Measurements from ENCODE around the gene RNF183. TPM values are rescaled to one million over a fixed set of nuclear protein-coding genes. Genes with fewer than 3 reads are reported as not detected.

The RNF183 gene
- total RNA-seq, 1 donor from 2014 or later, result not detected

GRCh38 chr9:113343732-113344231 is 40.6 kb upstream of the RNF183 start:
- peaks cover 10% of the 10 kb centered on the region for H3K4me1 ChIP-seq
- peak overlapping the region; percentile 51 for H3K27ac ChIP-seq
- peak; percentile 64 for DNase-seq
- H3K4me3 ChIP-seq, result no peak overlapping the region
- TF ChIP-seq, protein P1, sequence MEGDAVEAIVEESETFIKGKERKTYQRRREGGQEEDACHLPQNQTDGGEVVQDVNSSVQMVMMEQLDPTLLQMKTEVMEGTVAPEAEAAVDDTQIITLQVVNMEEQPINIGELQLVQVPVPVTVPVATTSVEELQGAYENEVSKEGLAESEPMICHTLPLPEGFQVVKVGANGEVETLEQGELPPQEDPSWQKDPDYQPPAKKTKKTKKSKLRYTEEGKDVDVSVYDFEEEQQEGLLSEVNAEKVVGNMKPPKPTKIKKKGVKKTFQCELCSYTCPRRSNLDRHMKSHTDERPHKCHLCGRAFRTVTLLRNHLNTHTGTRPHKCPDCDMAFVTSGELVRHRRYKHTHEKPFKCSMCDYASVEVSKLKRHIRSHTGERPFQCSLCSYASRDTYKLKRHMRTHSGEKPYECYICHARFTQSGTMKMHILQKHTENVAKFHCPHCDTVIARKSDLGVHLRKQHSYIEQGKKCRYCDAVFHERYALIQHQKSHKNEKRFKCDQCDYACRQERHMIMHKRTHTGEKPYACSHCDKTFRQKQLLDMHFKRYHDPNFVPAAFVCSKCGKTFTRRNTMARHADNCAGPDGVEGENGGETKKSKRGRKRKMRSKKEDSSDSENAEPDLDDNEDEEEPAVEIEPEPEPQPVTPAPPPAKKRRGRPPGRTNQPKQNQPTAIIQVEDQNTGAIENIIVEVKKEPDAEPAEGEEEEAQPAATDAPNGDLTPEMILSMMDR (IDR thresholded peaks at IDR 0.05), result no peak
- ATAC-seq, result peak; percentile 64
- H3K36me3 ChIP-seq, result no peaks in the 10 kb centered on the region
- no peaks in the 10 kb centered on the region for H3K9me3 ChIP-seq
- intact Hi-C loops (cut with DNase I), result no loop called here
- H3K27me3 ChIP-seq, result no peaks in the 10 kb centered on the region

GRCh38 chr9:113341712-113342410 is 38.7 kb upstream of the RNF183 start:
- Histone ChIP-seq H3K9me3 (no peaks in the 10 kb centered on the region), H3K4me1 (peaks cover 10% of the 10 kb centered on the region), H3K27me3 (no peaks in the 10 kb centered on the region), H3K36me3 (no peaks in the 10 kb centered on the region), H3K27ac (no peak overlapping the region), H3K4me3 (no peak overlapping the region)
- DNase-seq (no peak), ATAC-seq (no peak)
- TF ChIP-seq, protein P1 (IDR thresholded peaks at IDR 0.05), result no peak
- intact Hi-C loops (cut with DNase I), result no loop called here

DNA sequence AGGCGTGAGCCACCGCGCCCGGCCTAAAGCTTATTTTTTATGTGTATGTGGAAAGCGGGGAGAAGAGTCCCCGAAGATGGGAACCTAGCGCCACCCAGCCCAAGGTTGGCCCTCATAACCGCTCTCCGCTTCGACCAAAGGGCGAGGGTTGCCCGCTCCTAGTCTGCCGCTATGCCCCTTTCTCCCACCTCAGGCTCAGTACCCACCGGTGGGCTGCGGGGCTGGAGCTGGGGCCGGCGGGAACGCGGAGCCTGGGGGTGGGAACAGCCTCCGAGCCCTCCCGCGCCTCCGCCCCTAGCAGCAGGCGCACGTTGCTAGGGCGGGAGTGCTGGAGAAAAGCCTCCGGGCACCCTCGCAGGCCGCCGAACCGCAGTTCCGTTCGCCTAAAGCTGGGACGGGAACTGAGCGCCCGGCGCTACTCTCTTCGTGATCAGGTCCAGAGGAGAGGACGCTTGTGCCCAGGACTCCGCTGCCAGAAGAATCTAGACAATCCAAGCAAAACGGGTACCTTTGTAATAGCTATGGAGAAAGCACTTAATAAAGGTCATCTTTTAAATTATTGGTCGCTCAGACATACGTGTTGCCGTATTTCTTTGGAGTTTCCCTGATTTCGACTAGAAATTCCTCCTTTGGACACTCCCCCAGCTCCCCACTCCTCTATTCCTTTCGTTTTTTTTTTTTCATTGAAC is 37.0 kb upstream of the RNF183 start, which contains the start of gene WDR31:
Gene WDR31, minus strand, starts transcription at position 265 of the 689 bp plus-strand sequence. CDS start 8,253 bp downstream, outside the sequence.
- H3K27me3 ChIP-seq, result no peaks in the 10 kb centered on the region
- H3K9me3 ChIP-seq, result no peaks in the 10 kb centered on the region
- H3K27ac ChIP-seq, result peak within 1 kb of the TSS; percentile 80
- H3K36me3 ChIP-seq, result no peaks in the 10 kb centered on the region
- H3K4me3 ChIP-seq, result peak within 1 kb of the TSS; percentile 90
- DNase-seq, result peak; percentile 93
- ATAC-seq, result peak; percentile 99
- peaks cover 10% of the 10 kb centered on the region for H3K4me1 ChIP-seq
- intact Hi-C loops (cut with DNase I), result no loop called here
- TF ChIP-seq, protein P1 (IDR thresholded peaks at IDR 0.05), result no peak

- intact Hi-C loops (cut with DNase I), result no loop called here
- TF ChIP-seq, protein P1 (IDR thresholded peaks at IDR 0.05), result no peak
- DNase-seq (no peak), ATAC-seq (no peak)
- no peaks in the 10 kb centered on the region for H3K36me3 ChIP-seq
- H3K4me1 ChIP-seq, result peaks cover 7% of the 10 kb centered on the region
- H3K27me3 ChIP-seq, result no peaks in the 10 kb centered on the region
- H3K27ac ChIP-seq, result no peak overlapping the region
- H3K4me3 ChIP-seq, result no peak overlapping the region
- no peaks in the 10 kb centered on the region for H3K9me3 ChIP-seq
Measured at GRCh38 chr9:113337714-113338113, 34.5 kb upstream of the RNF183 start.

- no peaks in the 10 kb centered on the region for H3K4me1 ChIP-seq
Measured at GRCh38 chr9:113331780-113332179, 28.6 kb upstream of the RNF183 start.

More at GRCh38 chr9:113331780-113332179, 28.6 kb upstream of the RNF183 start:
- intact Hi-C loops (cut with DNase I), result no loop called here
- H3K9me3 ChIP-seq, result no peaks in the 10 kb centered on the region
- DNase-seq, result no peak
- H3K4me3 ChIP-seq, result no peak overlapping the region
- no peak overlapping the region for H3K27ac ChIP-seq
- TF ChIP-seq, protein P1 (IDR thresholded peaks at IDR 0.05), result no peak
- ATAC-seq, result no peak
- no peaks in the 10 kb centered on the region for H3K27me3 ChIP-seq
- H3K36me3 ChIP-seq, result no peaks in the 10 kb centered on the region

Data from upper lobe of right lung (tissue), 1 donor.